H1 (cell line): ENCODE results near the gene INF2.

Experiments used
- CTCF ChIP-seq, 3 experiments: IDR thresholded peaks; 1 replicate in 2 of 3; 2 replicates in 1 of 3; pipeline versions ENCODE4 v1.5.1 to v1.6.1; 2011; ENCODE audit warnings: low read length in 3 of 3, mild to moderate bottlenecking in 3 of 3, inconsistent platforms in 2 of 3, low read depth in 1 of 3, moderate library complexity in 1 of 3; ENCODE audit not compliant: insufficient read depth in 1 of 3; ENCODE audit errors: control extremely low read depth in 1 of 3
- E2F6 ChIP-seq: IDR thresholded peaks from 2 replicates; pipeline ENCODE4 v1.6.1; 2012; ENCODE audit warnings: inconsistent platforms
- EZH2 ChIP-seq: fragments of 200-600 bp; sonication (generic); IDR thresholded peaks from 2 replicates; pipeline ENCODE4 v1.7.1; 2012; ENCODE audit warnings: low read depth, mild to moderate bottlenecking, moderate library complexity, low read length, inconsistent platforms; ENCODE audit not compliant: severe bottlenecking
- KDM5A ChIP-seq: fragments of 200-600 bp; IDR thresholded peaks from 2 replicates; pipeline ENCODE4 v1.7.1; 2012; ENCODE audit warnings: mild to moderate bottlenecking, low read length, inconsistent platforms, mixed read lengths
- NANOG ChIP-seq: IDR thresholded peaks from 2 replicates; pipeline ENCODE4 v1.6.1; 2011; ENCODE audit warnings: low read length, low read depth, mild to moderate bottlenecking, inconsistent platforms; ENCODE audit not compliant: insufficient read depth, poor library complexity, severe bottlenecking
- POLR2A ChIP-seq, 2 experiments: IDR thresholded peaks; 1 replicate in 1 of 2; 2 replicates in 1 of 2; pipeline ENCODE4 v1.6.1; 2011; ENCODE audit warnings: low read depth in 2 of 2, low read length in 2 of 2, mild to moderate bottlenecking in 2 of 2; ENCODE audit errors: control extremely low read depth in 1 of 2
- POLR2AphosphoS5 ChIP-seq: IDR thresholded peaks from 2 replicates; pipeline ENCODE4 v1.6.1; 2011; ENCODE audit warnings: low read depth, low read length
- RXRA ChIP-seq: IDR thresholded peaks from 2 replicates; pipeline ENCODE4 v1.6.1; 2011; ENCODE audit warnings: low read depth, mild to moderate bottlenecking, low read length, moderate library complexity; ENCODE audit not compliant: insufficient read depth
- SP2 ChIP-seq: IDR thresholded peaks from 2 replicates; pipeline ENCODE4 v1.6.1; 2012; ENCODE audit warnings: mild to moderate bottlenecking, low read length, inconsistent platforms
- TAF1 ChIP-seq: IDR thresholded peaks from 2 replicates; pipeline ENCODE4 v1.6.1; 2011; ENCODE audit warnings: mild to moderate bottlenecking, low read depth, low read length
- TAF7 ChIP-seq: optimal IDR thresholded peaks from 2 replicates; pipeline ENCODE3; 2011; ENCODE audit warnings: low read depth, mild to moderate bottlenecking, inconsistent platforms, low read length, moderate library complexity, borderline replicate concordance

- TF ChIP-seq TAF1 (no peak), POLR2AphosphoS5 (no peak), RXRA (no peak), CTCF (IDR thresholded peaks at IDR 0.05; ENCODE audit: control extremely low read depth in 1 of 3, insufficient read depth in 1 of 3, low read depth in 1 of 3, low read length in 3 of 3) (no peak), NANOG (no peak), SP2 (no peak), KDM5A (no peak), POLR2A (IDR thresholded peaks at IDR 0.05; ENCODE audit: control extremely low read depth in 1 of 2, low read depth in 2 of 2, low read length in 2 of 2) (no peak), E2F6 (no peak), TAF7 (no peak), EZH2 (no peak)
These were observed 48.7 kb upstream of the INF2 start for GRCh38 chr14:104640681-104641080.
